Mucosa of descending colon (tissue), 3 donors: ENCODE data around the gene WDR93. TPM values are rescaled to one million over a fixed set of nuclear protein-coding genes. Genes with fewer than 3 reads are reported as not detected.

Experiments used
- ATAC-seq: fragments of 200-7000 bp; cut with Tn5 transposase; one replicate; pipeline ENCODE4 v1.9.1; 2020; ENCODE audit warnings: mild to moderate bottlenecking, moderate library complexity
- DNase-seq, 3 donors: peaks; one replicate each; pipeline ENCODE4 v3.0.0-alpha.2; 2020
- H3K36me3 ChIP-seq: fragments of 200-600 bp; one replicate; pipeline ENCODE4 v1.8.0; 2021; ENCODE audit warnings: low read depth, mild to moderate bottlenecking
- H3K4me1 ChIP-seq: fragments of 200-600 bp; one replicate; pipeline ENCODE4 v1.8.0; 2021; ENCODE audit warnings: low read depth, mild to moderate bottlenecking
- H3K4me3 ChIP-seq: fragments of 200-600 bp; one replicate; pipeline ENCODE4 v1.8.0; 2021; ENCODE audit warnings: mild to moderate bottlenecking
- H3K9me3 ChIP-seq: fragments of 200-600 bp; one replicate; pipeline ENCODE4 v1.8.0; 2021; ENCODE audit warnings: mild to moderate bottlenecking
- intact Hi-C, 2 donors: fragments of 100-400 bp; cut with DNase I in 1 of 2; cut with micrococcal nuclease in 1 of 2; formaldehyde crosslinking; loops; one replicate each; pipeline versions ENCODE4 v1.11.0 to v1.11.1; 2022; cut with DNase I, micrococcal nuclease
- total RNA-seq, 3 donors: library from RNA; stranded (reverse); fragmentation: NEBNext Ultra II Directional in 2 of 3; extraction: Animal tissue kit (Norgen Biotek cat#: 25700) in 2 of 3; gene quantifications; one replicate each; pipeline versions ENCODE4 v1.2.1 to v1.2.4, GENCODE V29; 2021 to 2023
- TF ChIP-seq, protein P1 (sequence below): fragments of 200-600 bp; IDR thresholded peaks from one replicate; pipeline ENCODE4 v1.8.0; 2022; ENCODE audit warnings: antibody characterized with exemption, mild to moderate bottlenecking
- donor health status: DM: no; HTN: no; CAD: no; lungs with moderate emphysema.
- donor health status: DM: no; HTN: no; CAD: no.
- donor health status: DM: no; HTN: yes; CAD: no.

WDR93 gene
- total RNA-seq, 3 donors from 2014 or later, result 0.14 TPM; not detected in 2

DNA sequence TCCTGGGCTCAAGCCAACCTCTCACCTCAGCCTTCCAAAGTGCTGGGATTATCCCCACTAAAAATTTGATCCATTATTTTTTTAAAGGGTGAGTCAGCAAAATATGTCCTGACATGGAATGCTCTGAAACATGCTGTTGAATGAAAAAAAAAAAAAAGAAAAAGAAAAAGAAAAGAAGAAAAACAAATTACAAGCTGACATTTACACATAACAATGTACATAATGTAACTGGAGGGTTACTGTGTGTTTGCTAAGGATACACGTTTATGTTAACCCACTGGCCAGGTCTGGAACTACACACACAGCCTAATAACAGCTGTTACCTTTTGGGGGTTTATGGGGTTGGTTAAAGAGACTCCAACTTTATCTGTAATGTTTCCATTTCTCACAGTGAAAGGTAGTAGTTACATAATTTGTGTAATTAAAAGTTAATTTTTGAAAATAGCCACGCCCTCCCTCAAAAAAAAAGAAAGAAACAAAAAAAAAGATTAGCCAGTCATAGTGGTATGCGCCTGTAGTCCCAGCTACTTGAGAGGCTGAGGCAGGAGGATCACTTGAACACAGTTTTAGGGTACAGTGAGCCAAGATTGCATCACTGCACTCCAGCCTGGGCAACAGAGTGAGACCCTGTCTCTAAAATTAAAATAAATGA is 82.4 kb downstream of the WDR93 start:
- TF ChIP-seq, protein P1, sequence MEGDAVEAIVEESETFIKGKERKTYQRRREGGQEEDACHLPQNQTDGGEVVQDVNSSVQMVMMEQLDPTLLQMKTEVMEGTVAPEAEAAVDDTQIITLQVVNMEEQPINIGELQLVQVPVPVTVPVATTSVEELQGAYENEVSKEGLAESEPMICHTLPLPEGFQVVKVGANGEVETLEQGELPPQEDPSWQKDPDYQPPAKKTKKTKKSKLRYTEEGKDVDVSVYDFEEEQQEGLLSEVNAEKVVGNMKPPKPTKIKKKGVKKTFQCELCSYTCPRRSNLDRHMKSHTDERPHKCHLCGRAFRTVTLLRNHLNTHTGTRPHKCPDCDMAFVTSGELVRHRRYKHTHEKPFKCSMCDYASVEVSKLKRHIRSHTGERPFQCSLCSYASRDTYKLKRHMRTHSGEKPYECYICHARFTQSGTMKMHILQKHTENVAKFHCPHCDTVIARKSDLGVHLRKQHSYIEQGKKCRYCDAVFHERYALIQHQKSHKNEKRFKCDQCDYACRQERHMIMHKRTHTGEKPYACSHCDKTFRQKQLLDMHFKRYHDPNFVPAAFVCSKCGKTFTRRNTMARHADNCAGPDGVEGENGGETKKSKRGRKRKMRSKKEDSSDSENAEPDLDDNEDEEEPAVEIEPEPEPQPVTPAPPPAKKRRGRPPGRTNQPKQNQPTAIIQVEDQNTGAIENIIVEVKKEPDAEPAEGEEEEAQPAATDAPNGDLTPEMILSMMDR, result no peak
- H3K9me3 ChIP-seq, result no peaks in the 10 kb centered on the region
- H3K4me3 ChIP-seq, result no peak overlapping the region
- ATAC-seq, result no peak
- no peaks in the 10 kb centered on the region for H3K36me3 ChIP-seq
- intact Hi-C loops, result no loop called here
- peaks cover 11% of the 10 kb centered on the region for H3K4me1 ChIP-seq
- DNase-seq, result no peak

DNA sequence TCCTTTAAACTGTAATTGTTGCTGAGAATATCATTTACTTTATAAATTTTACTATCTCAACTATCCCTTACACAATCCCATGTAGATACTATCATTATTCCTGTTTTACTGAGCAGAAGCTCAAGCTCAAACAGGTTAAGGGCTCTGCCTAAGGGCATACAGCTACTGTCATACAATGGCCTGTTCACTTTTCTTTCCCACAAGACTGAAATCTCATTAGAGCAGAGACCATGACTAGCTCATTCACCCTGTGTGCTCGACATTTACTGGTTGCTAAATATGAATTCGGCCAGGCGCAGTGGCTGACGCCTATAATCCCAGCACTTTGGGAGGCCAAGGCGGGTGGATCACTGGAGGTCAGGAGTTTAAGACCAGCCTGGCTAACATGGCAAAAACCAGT is 83.9 kb downstream of the WDR93 start:
- H3K9me3 ChIP-seq, result no peaks in the 10 kb centered on the region
- TF ChIP-seq, protein P1, result no peak

GRCh38 chr15:89775815-89776214 is 85.2 kb downstream of the WDR93 start:
- H3K9me3 ChIP-seq, result no peaks in the 10 kb centered on the region
- ATAC-seq, result no peak
- no peaks in the 10 kb centered on the region for H3K36me3 ChIP-seq
- intact Hi-C loops, result no loop called here
- TF ChIP-seq, protein P1, result no peak
- H3K4me3 ChIP-seq, result no peak overlapping the region
- peaks cover 22% of the 10 kb centered on the region for H3K4me1 ChIP-seq
- no peak for DNase-seq

More for the DNA sequence above, 83.9 kb downstream of the WDR93 start:
- no peak overlapping the region for H3K4me3 ChIP-seq
- DNase-seq, result peak in 1 of 3 donors; percentile 5
- H3K4me1 ChIP-seq, result peaks cover 15% of the 10 kb centered on the region
- no peak for ATAC-seq
- intact Hi-C loops, result no loop called here
- no peaks in the 10 kb centered on the region for H3K36me3 ChIP-seq

DNA sequence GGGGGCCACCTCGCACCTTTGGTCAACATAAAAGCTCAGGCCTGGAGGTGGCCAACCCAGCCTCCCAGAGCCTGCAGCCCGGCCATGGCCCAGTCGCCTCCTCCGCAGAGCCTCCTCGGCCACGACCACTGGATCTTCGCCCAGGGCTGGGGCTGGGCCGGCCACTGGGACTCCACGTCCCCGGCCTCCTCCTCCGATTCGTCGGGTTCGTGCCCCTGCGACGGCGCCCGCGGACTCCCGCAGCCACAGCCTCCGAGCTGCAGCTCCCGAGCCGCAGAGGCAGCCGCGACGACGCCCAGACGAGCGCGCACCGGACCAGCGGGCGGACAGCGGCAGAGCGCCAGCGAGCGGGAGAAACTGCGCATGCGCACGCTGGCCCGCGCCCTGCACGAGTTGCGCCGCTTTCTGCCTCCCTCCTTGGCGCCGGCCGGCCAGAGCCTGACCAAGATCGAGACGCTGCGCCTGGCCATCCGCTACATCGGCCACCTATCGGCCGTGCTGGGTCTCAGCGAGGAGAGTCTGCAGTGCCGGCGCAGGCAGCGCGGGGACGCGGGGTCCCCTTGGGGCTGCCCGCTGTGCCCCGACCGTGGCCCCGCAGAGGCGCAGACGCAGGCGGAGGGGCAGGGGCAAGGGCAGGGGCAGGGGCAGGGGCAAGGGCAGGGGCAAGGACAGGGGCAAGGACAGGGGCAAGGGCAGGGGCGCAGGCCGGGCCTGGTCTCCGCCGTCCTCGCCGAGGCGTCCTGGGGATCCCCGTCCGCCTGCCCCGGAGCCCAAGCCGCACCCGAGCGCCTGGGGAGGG is 85.9 kb downstream of the WDR93 start, which contains the start of gene MESP2:
Gene MESP2, plus strand, starts transcription at position 59 of the 799 bp plus-strand sequence. Its CDS starts 26 bp downstream, at position 85.
- H3K4me1 ChIP-seq, result peaks cover 27% of the 10 kb centered on the region
- H3K36me3 ChIP-seq, result no peaks in the 10 kb centered on the region
- peak; percentile 78 for ATAC-seq
- no peak within 1 kb of the TSS for H3K4me3 ChIP-seq
- intact Hi-C loops, result no loop called here
- peak; percentile 82 to 91 (median 88) for DNase-seq
- H3K9me3 ChIP-seq, result no peaks in the 10 kb centered on the region
- TF ChIP-seq, protein P1, result peak; percentile 25

- Histone ChIP-seq H3K36me3 (no peaks in the 10 kb centered on the region), H3K9me3 (no peaks in the 10 kb centered on the region), H3K4me3 (no peak overlapping the region), H3K4me1 (peaks cover 32% of the 10 kb centered on the region)
- TF ChIP-seq, protein P1, result no peak
- intact Hi-C loops, result no loop called here
- DNase-seq (peak in 2 of 3 donors; percentile 46 to 47), ATAC-seq (no peak)
These were observed 86.6 kb downstream of the WDR93 start for GRCh38 chr15:89777073-89777751.
